ENCODE data around the gene SPNS3.
A peak's percentile ranks its signal among the peaks of the same experiment; 100 is the strongest.

SPNS3 gene, protein sequence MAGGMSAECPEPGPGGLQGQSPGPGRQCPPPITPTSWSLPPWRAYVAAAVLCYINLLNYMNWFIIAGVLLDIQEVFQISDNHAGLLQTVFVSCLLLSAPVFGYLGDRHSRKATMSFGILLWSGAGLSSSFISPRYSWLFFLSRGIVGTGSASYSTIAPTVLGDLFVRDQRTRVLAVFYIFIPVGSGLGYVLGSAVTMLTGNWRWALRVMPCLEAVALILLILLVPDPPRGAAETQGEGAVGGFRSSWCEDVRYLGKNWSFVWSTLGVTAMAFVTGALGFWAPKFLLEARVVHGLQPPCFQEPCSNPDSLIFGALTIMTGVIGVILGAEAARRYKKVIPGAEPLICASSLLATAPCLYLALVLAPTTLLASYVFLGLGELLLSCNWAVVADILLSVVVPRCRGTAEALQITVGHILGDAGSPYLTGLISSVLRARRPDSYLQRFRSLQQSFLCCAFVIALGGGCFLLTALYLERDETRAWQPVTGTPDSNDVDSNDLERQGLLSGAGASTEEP

DNA sequence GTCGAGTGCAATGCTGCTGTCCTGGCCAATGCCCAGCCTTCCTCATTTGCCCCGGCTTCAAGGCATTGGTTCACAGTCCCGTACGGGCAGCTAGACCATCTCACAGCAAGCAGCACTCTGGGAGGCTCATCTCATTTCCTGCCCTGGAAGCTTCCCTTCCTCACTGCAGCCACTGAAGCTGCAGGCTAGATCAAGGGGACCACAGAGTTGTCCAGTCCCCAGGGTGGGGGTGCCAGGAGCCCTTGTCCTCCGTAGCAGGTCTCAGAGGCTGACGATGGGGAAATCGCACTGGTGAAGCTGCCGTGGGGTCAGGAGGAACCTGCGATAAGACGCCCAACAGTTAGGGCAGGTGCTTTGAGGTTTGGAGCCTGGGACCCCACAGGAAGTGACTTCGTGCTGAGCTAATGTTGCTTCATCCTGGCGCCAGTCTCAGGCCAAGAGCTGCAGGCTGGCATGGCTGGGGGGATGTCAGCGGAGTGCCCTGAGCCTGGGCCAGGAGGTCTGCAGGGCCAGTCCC, at the start of gene SPNS3:
Gene SPNS3 (plus strand): TSS at position 426 of the 517 bp plus-strand sequence. CDS start 28 bp downstream, at position 454.
- DNase-seq (ENCODE audit: low spot score): peak; percentile 7

GRCh38 chr17:4386406-4386805, 47.3 kb upstream of the SPNS3 start:
- no peak for DNase-seq (ENCODE audit: low spot score)

GRCh38 chr17:4387137-4387536, 46.6 kb upstream of the SPNS3 start:
- no peak for DNase-seq (ENCODE audit: low spot score)

DNA sequence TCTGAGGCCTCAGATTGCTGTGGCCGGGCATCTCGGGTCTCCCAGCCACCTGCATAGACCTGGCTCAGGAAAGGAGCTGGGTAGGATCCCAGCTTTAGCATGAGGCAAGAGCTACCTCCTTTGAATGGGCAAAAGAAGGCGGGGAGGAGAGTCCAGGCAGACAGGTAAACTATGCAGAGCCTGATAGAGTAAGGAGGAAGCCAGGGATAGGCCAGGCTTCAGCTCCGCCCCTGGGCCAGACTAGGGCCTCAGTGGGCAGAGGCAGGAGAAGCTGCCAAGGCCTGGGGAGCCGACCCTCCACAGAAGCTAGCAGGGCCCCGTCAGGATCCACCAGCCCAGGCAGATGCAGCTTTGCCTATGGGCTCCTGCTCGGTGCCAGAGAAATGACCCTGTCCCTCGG, 44.7 kb upstream of the SPNS3 start:
- DNase-seq (ENCODE audit: low spot score): no peak

DNA sequence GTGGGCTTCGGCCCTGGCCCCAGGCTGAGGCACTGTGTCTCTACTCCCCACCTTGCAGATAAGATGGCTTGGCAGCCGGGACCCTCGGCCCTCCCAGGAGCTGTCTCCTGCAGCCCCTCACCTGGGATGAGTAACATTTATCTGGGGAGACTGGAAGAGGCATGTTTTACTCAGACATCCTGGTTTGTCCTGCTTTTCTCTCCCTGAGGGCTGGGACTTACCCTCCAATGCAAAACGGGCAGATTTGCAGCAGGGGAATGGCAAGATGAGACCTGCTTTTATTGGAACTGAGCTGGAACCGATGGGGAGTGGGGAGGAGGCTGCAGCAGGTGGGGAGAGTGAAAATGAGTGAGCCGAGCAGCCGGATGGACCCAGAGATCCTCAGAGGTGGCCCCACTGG, 39.9 kb upstream of the SPNS3 start:
- DNase-seq (ENCODE audit: low spot score): no peak

DNA sequence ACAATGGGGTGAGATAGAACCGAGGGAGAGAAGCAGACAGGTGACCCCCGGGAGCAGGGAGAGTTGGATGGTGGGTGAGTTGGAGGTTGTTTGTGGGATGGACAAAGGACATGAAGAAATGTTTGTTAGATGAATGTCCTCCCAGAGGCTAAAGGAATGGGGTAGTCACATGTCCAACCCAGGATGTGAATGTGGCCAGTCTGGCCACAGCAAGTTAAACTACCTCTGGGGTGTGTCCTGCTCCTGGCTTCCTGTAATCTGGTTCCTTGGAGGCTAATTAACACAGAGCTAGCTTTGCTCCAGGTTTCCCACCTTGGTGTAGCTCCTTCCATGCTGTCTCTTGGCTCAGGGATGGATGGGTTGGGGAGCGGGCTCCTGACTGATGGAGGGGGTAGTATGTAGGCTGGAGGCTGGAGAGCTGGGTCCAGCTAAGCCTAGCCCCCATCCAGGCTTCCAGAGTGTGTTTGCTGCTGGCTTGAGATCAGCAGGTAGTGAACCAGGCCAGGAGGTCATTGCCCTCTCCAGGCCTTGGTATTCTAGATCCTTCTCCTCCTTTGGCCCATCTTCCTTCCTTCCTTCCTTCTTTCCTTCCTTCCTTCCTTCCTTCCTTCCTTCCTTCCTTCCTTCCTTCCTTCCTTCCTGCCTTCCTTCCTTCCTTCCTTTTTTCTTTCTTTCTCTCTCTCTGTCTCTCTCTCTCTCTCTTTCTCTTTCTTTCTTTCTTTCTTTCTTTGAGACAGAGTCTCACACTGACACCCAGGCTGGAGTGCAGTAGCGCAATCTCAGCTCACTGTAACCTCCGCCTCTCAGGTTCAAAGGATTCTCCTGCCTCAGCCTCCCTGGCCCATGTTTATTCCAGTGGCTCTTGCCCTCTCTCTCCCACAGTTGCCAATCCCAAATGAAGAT, 39.3 kb upstream of the SPNS3 start:
- no peak for DNase-seq (ENCODE audit: low spot score)

DNA sequence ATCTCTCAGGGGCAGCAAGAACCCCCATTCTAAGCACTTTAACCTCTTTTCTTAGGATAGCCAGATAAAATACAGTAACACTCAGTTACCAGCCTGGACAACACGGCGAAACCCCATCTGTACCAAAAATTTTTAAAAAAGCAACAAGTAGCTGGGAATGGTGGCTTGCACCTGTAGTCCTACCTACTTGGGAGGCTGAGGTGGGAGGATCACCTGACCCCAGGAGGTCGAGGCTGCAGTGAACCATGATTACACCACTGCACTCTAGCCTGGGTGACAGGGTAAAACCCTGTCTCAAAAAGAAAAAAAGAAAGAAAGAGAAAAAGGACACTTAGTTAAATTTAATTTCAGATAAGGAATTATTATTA, 38.6 kb upstream of the SPNS3 start:
- no peak for DNase-seq (ENCODE audit: low spot score)

- no peak for DNase-seq (ENCODE audit: low spot score)
Observed at GRCh38 chr17:4397840-4398239, 35.9 kb upstream of the SPNS3 start.

GRCh38 chr17:4405038-4405669, 28.6 kb upstream of the SPNS3 start:
- no peak for DNase-seq (ENCODE audit: low spot score)

DNA sequence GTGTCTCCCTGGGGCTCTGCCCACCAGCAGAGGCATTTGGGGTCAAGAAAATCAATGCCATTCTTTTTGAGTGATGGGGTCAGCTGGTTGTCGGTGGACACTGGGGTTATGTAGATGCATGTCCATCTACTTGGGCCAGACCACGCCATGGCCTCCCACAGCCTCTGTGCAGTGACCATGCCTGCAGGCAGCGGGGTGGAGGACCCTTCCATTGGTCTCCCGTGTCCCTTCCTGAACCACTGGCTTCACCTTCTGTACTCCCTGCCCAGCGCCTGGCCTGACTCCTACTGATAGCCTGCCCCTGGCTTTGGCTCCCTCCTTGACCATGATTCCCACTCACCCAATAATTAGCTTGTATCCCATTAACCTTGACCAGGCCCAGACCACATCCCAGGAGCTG, 28.0 kb upstream of the SPNS3 start:
- no peak for DNase-seq (ENCODE audit: low spot score)

DNA sequence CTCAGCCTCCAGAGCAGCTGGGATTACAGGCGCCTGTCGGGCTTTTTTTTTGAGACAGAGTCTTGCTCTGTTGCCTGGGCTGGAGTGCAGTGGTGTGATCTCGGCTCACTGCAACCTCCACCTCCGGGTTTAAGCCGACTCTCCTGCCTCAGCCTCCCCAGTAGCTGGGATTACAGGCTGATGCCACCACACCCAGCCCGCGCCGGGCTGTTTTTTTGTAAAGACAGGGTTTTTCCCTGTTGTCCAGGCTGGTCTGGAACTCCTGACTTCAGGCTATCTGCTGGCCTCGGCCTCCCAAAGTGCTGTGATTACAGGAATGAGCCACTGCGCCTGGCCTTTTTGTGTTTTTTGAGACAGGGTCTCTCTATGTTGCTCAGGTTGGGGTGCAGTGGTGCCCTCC, 27.4 kb upstream of the SPNS3 start:
- DNase-seq (ENCODE audit: low spot score): no peak

DNA sequence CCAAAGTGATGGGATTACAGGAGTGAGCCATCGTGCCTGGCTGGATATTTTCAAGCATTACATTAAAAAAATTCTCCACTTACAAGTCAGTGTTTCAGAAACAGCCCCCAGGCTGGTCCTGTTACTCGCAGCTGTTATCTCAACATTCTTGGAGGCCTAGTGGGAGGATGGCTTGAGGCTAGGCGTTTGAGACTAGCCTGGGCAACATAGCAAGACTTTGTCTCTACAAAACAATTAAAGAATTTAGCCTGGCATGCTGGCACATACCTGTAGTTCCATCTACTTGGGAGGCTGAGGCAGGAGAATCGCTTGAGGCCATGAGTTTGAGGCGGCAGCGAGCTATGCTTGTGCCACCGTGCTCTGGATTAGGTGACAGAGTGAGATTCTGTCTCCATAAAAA, 26.5 kb upstream of the SPNS3 start:
- DNase-seq (ENCODE audit: low spot score): no peak

DNA sequence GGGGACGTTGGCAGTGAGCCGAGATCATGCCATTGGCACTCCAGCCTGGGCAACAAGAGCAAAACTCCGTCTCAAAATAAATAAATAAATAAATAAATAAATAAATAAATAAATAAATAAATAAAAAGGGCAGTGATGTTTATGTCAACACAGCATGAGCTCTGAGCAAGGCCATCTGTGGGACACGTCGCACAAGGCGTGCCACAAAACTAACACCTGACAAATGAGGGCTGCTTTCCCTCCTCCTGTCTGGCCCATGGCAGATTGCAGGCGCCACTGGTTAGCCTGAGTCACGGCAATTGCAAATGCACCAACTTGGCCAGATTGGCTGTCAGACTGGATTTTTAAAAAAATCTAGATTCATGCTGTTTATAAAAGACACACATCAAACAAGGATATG, 25.9 kb upstream of the SPNS3 start:
- no peak for DNase-seq (ENCODE audit: low spot score)

DNA sequence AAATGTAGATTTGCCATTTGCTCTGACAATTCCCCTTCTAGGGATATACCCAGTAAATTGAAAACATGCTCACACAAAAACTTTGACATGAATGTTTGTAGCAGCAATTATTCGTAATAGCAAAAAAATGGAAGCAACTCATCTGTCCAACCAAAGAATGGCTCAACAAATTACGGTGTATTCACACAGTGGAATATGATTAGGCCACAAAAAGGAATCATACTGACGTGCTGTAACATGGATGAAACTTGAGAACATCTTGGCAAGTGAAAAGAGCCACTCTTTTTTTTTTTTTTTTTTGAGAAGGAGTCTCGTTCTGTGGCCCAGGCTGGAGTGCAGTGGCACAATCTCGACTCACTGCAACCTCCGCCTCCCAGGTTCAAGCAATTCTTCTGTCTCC, 24.1 kb upstream of the SPNS3 start:
- DNase-seq (ENCODE audit: low spot score): no peak

DNA sequence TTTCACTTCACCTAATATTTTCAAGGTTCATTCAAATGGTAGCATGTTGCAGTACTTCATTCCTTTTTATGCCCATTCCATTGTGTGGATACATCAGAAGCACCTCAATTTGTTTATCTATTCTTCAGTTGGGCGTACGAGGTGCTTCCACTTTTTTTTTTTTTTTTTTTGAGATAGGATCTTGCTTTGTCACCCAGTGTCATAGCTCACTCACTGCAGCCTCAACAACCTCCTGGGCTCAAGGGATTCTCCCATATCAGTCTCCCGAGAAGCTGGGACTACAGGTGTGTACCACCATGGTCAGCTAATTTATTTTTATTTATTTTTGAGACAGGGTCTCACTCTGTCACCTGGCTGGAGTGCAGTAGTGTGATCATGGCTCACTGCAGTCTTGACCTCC, 22.5 kb upstream of the SPNS3 start:
- DNase-seq (ENCODE audit: low spot score): no peak

DNA sequence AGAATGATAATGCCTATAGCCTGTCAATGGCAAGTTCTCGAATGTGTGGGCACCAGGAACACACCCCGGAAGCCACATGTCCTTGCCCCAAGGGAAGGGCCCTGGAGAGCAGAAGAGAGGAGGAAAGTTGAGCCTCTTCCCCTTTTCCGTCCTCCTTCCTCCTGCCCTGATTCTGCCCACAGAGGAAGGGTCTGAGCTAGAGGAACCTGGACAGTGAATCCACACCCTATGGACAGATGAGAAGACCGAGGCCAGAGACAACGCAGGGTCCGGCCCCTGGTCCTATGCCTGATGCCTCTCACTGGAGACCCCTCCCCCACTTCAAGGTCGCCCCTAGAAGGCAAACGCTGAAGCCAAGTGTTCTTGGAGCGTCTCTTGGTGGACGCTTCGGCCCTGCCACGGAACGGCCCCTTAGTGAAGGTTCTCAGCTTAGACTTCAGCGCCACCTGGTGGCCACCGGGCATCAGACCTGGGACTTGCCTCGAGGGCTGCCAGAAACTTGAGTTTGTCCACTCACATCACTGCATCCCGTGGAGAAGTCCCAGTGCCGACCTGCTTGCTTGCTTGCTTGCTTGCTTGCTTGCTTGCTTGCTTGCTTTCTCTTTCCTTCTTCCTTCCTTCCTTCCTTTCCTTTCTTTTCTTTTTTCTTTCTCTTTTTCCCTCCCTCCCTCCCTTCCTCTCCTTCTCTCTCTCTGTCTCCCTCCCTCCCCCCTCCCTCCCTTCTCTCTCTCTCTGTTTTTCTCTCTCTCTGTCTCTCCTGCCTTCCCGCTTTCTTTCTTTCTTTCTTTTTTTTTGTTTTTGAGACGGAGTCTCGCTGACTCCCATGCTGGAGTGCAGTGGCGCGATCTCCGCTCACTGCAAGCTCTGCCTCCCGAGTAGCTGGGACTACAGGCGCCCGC, 20.6 kb upstream of the SPNS3 start:
- peak; percentile 88 for DNase-seq (ENCODE audit: low spot score)

DNA sequence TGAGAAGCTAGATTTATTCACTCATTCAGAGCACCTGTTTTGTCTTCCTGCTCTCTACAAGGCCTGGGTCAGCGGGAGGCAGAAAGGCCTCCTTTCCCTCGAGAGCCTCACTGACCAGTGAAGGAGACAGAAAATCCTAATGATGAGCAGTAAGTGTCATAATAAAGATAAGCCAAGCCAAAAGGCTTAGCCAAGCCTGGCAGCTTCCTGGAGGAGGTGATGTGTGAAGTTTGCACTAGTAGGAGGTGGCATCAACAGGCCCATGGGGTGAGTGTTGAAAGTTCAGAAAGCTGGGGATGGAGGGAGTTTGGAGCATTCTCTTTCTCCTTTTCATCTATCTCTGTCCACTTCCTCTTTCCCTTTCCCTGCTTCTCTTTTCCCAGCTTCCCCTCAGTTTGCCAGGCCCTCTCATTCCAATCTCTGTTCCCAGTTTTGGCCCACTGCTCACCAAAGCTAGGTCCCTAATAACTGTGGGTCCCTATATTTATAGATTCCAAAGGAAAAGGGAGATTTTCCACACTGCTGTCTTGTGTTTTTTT, 16.5 kb upstream of the SPNS3 start:
- no peak for DNase-seq (ENCODE audit: low spot score)

GRCh38 chr17:4420692-4421131, 13.0 kb upstream of the SPNS3 start:
- DNase-seq (ENCODE audit: low spot score): peak; percentile 72

DNA sequence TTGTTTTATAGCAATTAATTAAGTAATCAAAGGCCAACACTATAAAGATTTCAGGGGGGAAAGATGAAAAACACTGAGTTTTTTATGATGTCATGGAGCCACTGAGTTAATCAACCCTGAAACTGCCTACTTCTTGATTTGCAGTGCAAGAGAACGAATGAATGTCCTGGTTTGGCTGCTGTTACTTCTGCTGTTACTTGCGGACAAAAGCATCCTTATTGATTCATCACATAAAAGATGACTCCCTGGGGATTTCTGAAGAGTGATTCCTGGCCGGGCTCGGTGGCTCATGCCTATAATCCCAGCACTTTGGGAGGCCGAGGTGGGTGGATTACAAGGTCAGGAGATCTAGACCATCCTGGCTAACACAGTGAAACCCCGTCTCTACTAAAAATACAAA, 10.9 kb upstream of the SPNS3 start:
- no peak for DNase-seq (ENCODE audit: low spot score)

- no peak for DNase-seq (ENCODE audit: low spot score)
Observed at GRCh38 chr17:4425398-4425797, 8.3 kb upstream of the SPNS3 start.

All from CD4-positive, alpha-beta T cell treated with Interleukin-15 for 4 hours (primary cell).